Measurements from ENCODE around the gene FBXL17. TPM values are rescaled to one million over a fixed set of nuclear protein-coding genes. Genes with fewer than 3 reads are reported as not detected.

Gene FBXL17
- total and polyA plus RNA-seq, 2 of the 13 experiments (the other 11 are each of a cell fraction or from before 2014, with no cell fraction given) = 3.0 to 7.9 TPM

DNA sequence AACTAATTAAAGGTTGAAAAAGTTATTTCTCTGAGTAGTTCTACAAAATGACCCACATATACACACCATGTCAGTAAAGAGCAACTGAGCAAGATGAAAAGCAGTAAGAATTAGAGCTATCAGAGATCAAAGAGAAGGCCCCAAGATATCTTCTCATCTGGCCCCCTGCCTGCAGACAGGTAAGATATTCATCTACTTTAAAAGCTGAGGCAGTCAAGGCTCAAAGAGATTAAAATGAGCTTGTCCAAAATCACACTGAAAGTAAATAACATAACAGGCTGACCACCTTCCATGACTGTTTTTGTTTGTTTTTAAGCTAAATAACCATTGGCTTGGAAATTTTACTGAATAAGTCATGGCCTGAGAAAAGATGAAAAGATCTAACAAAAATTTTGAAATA, 266.2 kb downstream of the FBXL17 start:
- H2AFZ ChIP-seq (ENCODE audit: low read length) = no peak overlapping the region
- ATAC-seq (no peak), DNase-seq (ENCODE audit: low spot score) (no peak), FAIRE-seq (no peak)
- ChIA-PET CTCF (ENCODE audit: low intra/inter-chr PET ratio, low total read pairs) (no interaction called here), POLR2A (no interaction called here)
- no TSS peak for BruUV-seq (replicated peaks)
- no peaks in the 10 kb centered on the region for H3K9me3 ChIP-seq (ENCODE audit: low read length)
- in situ Hi-C loops (cut with HindIII; ENCODE audit: extremely low pct_ligation_motif_present, low pct_unique_long_range_greater_than_20kb) = no loop called here
- no peaks in the 10 kb centered on the region for H3K27me3 ChIP-seq (ENCODE audit: control insufficient read depth in 1 of 2, insufficient read depth in 2 of 2, low read length in 2 of 2)
- TF ChIP-seq PHF20 (CRISPR knock-in tag; IDR thresholded peaks at IDR 0.05) = no peak
- TF ChIP-seq RBAK (CRISPR knock-in tag; IDR thresholded peaks at IDR 0.05) = no peak
- TF ChIP-seq YY1 (IDR thresholded peaks at IDR 0.05; ENCODE audit: insufficient read depth, insufficient replicate concordance, low read depth, low read length) = no peak
- TF ChIP-seq ZNF841 (CRISPR knock-in tag; IDR thresholded peaks at IDR 0.05; ENCODE audit: borderline replicate concordance) = no peak
- no peak for TF ChIP-seq EZH2 (conservative IDR thresholded peaks at IDR 0.05; ENCODE audit: low read depth, low read length)
- no peak for TF ChIP-seq NFE2L2 (IDR thresholded peaks at IDR 0.05; ENCODE audit: low read length)
- no peak for TF ChIP-seq ZNF660 (CRISPR knock-in tag; IDR thresholded peaks at IDR 0.05; ENCODE audit: borderline replicate concordance, low read depth)
- H3K4me3 ChIP-seq (replicated peaks in 1 of 3; ENCODE audit: insufficient read depth in 1 of 3, low read depth in 2 of 3, low read length in 3 of 3) = no peak overlapping the region
- H3K4me1 ChIP-seq (ENCODE audit: insufficient read depth, low read length) = no peaks in the 10 kb centered on the region
- no peak overlapping the region for H3K9ac ChIP-seq (ENCODE audit: insufficient read depth, low read depth, low read length)
- intact Hi-C loops (cut with micrococcal nuclease; ENCODE audit: unreplicated experiment) = no loop called here
- H3K27ac ChIP-seq (ENCODE audit: extremely low read length, insufficient read depth, low read length) = no peak overlapping the region
- no peak overlapping the region for H3K4me2 ChIP-seq (ENCODE audit: low read depth, low read length)
- H4K20me1 ChIP-seq (ENCODE audit: insufficient read depth, low read length) = no peaks in the 10 kb centered on the region
- no peaks in the 10 kb centered on the region for H3K36me3 ChIP-seq (replicated peaks in 1 of 2; ENCODE audit: control insufficient read depth in 1 of 2, insufficient read depth in 2 of 2, low read length in 2 of 2)
- no peaks in the 10 kb centered on the region for H3K79me2 ChIP-seq (ENCODE audit: insufficient read depth, low read length)

DNA sequence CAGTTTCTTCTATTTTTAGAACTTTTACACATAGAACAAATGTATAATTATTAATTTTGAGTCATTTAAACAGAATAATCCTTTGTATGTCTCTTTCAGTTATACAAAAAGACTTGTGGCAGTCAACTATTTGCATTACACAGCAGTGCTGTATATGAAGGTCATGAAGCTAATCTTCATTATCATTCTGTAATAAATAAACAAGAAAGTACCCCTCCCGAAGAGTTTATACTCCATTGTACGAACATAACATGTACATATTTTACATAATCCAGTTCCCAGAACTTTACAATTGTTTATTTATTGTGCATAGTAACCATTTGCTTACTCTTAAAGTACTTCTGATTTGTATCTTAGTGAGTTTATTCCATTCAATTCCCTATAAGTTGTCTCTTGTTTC, 267.9 kb downstream of the FBXL17 start:
- Histone ChIP-seq H3K9me3 (ENCODE audit: low read length) (no peaks in the 10 kb centered on the region), H3K4me2 (ENCODE audit: low read depth, low read length) (no peak overlapping the region), H3K79me2 (ENCODE audit: insufficient read depth, low read length) (no peaks in the 10 kb centered on the region), H4K20me1 (ENCODE audit: insufficient read depth, low read length) (no peaks in the 10 kb centered on the region), H3K27me3 (ENCODE audit: control insufficient read depth in 1 of 2, insufficient read depth in 2 of 2, low read length in 2 of 2) (no peaks in the 10 kb centered on the region), H3K9ac (ENCODE audit: insufficient read depth, low read depth, low read length) (no peak overlapping the region), H2AFZ (ENCODE audit: low read length) (no peak overlapping the region), H3K27ac (ENCODE audit: extremely low read length, insufficient read depth, low read length) (no peak overlapping the region), H3K36me3 (replicated peaks in 1 of 2; ENCODE audit: control insufficient read depth in 1 of 2, insufficient read depth in 2 of 2, low read length in 2 of 2) (no peaks in the 10 kb centered on the region), H3K4me3 (replicated peaks in 1 of 3; ENCODE audit: insufficient read depth in 1 of 3, low read depth in 2 of 3, low read length in 3 of 3) (no peak overlapping the region), H3K4me1 (ENCODE audit: insufficient read depth, low read length) (no peaks in the 10 kb centered on the region)
- intact Hi-C loops (cut with micrococcal nuclease; ENCODE audit: unreplicated experiment) (no loop called here), in situ Hi-C loops (cut with HindIII; ENCODE audit: extremely low pct_ligation_motif_present, low pct_unique_long_range_greater_than_20kb) (no loop called here)
- ChIA-PET POLR2A (no interaction called here), CTCF (ENCODE audit: low intra/inter-chr PET ratio, low total read pairs) (no interaction called here)
- no TSS peak for BruUV-seq (replicated peaks)
- no peak for ATAC-seq
- 88% methylated on average over 2 of the region's 2 CpGs for WGBS (ENCODE audit: low lambda C conversion rate)
- no peak for DNase-seq (ENCODE audit: low spot score)
- no peak for TF ChIP-seq ZNF724P (CRISPR knock-in tag; IDR thresholded peaks at IDR 0.05; ENCODE audit: borderline replicate concordance)
- no peak for FAIRE-seq
